Loucy (cell line): ENCODE measurements around the gene LYZL4.

Experiments
- H2AFZ ChIP-seq: fragments of 200-600 bp; sonication (generic); 2 replicates; pipeline ENCODE4 v1.6.0; 2016; ENCODE audit warnings: antibody characterized with exemption, mild to moderate bottlenecking, low read length, moderate library complexity
- H3F3A ChIP-seq: fragments of 200-600 bp; 2 replicates; pipeline ENCODE4 v1.6.0; 2016; ENCODE audit warnings: antibody characterized with exemption, low read depth, mild to moderate bottlenecking
- H3K27me3 ChIP-seq: fragments of 200-600 bp; sonication (generic); 2 replicates; pipeline ENCODE4 v1.6.1; 2014; ENCODE audit warnings: low read length, mild to moderate bottlenecking; ENCODE audit not compliant: insufficient read depth, poor library complexity, severe bottlenecking
- H3K36me3 ChIP-seq: fragments of 200-600 bp; sonication (generic); 2 replicates; pipeline ENCODE4 v1.6.1; 2016; ENCODE audit warnings: low read length; ENCODE audit not compliant: insufficient read depth
- H3K4me1 ChIP-seq: fragments of 200-600 bp; sonication (generic); 2 replicates; pipeline ENCODE4 v1.5.1; 2014; ENCODE audit warnings: low read length, mild to moderate bottlenecking; ENCODE audit not compliant: insufficient read depth, poor library complexity, severe bottlenecking
- H3K4me2 ChIP-seq: fragments of 200-600 bp; sonication (generic); 2 replicates; pipeline ENCODE4 v1.6.0; 2014; ENCODE audit warnings: antibody characterized with exemption, low read length, low read depth, mild to moderate bottlenecking; ENCODE audit not compliant: poor library complexity, severe bottlenecking
- H3K4me3 ChIP-seq: fragments of 200-600 bp; sonication (generic); 2 replicates; pipeline ENCODE4 v1.5.1; 2014; ENCODE audit warnings: low read length, mild to moderate bottlenecking, mixed read lengths; ENCODE audit not compliant: poor library complexity, severe bottlenecking
- H3K79me2 ChIP-seq: fragments of 200-600 bp; sonication (generic); 2 replicates; pipeline ENCODE4 v1.6.1; 2014; ENCODE audit warnings: low read length; ENCODE audit not compliant: insufficient read depth
- H3K9ac ChIP-seq: fragments of 200-600 bp; sonication (generic); 2 replicates; pipeline ENCODE4 v1.6.0; 2014; ENCODE audit warnings: mild to moderate bottlenecking, low read depth, low read length, moderate library complexity; ENCODE audit not compliant: poor library complexity, severe bottlenecking
- H3K9me2 ChIP-seq: fragments of 200-600 bp; sonication (generic); replicated peaks from 2 replicates; pipeline ENCODE4 v1.6.1; 2016; ENCODE audit warnings: low read depth, low read length, mixed read lengths
- H3K9me3 ChIP-seq: fragments of 200-600 bp; sonication (generic); 2 replicates; pipeline ENCODE4 v1.6.1; 2014; ENCODE audit warnings: mild to moderate bottlenecking, antibody characterized with exemption, low read length, low read depth; ENCODE audit not compliant: insufficient read depth
- H4K20me1 ChIP-seq: fragments of 200-600 bp; sonication (generic); 2 replicates; pipeline ENCODE4 v1.6.0; 2014; ENCODE audit warnings: antibody characterized with exemption, low read length, mild to moderate bottlenecking; ENCODE audit not compliant: insufficient read depth, poor library complexity, severe bottlenecking
- CTCF ChIP-seq: fragments of 200-600 bp; sonication (generic); conservative IDR thresholded peaks from 2 replicates; pipeline ENCODE4 v1.5.1; 2014; ENCODE audit warnings: mild to moderate bottlenecking, antibody characterized with exemption, low read length
- EZH2phosphoT487 ChIP-seq: fragments of 200-600 bp; IDR thresholded peaks from 2 replicates; pipeline ENCODE4 v1.6.1; 2018; ENCODE audit warnings: antibody characterized with exemption, mild to moderate bottlenecking, moderate library complexity, borderline replicate concordance

Gene LYZL4

GRCh38 chr3:42447481-42447880, 37.1 kb upstream of the LYZL4 start:
- no peaks in the 10 kb centered on the region for H3K9me3 ChIP-seq
- no peaks in the 10 kb centered on the region for H3K36me3 ChIP-seq
- no peak overlapping the region for H2AFZ ChIP-seq
- H3K4me3 ChIP-seq = no peak overlapping the region
- H3K79me2 ChIP-seq = no peaks in the 10 kb centered on the region
- no peak for TF ChIP-seq CTCF
- TF ChIP-seq EZH2phosphoT487 = no peak
- H3K9ac ChIP-seq = no peak overlapping the region
- no peaks in the 10 kb centered on the region for H3K9me2 ChIP-seq
- H3K4me1 ChIP-seq = no peaks in the 10 kb centered on the region
- no peaks in the 10 kb centered on the region for H3K27me3 ChIP-seq
- no peaks in the 10 kb centered on the region for H3F3A ChIP-seq
- H4K20me1 ChIP-seq = no peaks in the 10 kb centered on the region
- no peak overlapping the region for H3K4me2 ChIP-seq

GRCh38 chr3:42446111-42447050, 36.0 kb upstream of the LYZL4 start:
- Histone ChIP-seq H3K36me3 (no peaks in the 10 kb centered on the region), H2AFZ (no peak overlapping the region), H3K79me2 (no peaks in the 10 kb centered on the region), H3K4me3 (no peak overlapping the region), H4K20me1 (no peaks in the 10 kb centered on the region), H3F3A (no peaks in the 10 kb centered on the region), H3K9me3 (no peaks in the 10 kb centered on the region), H3K9me2 (no peaks in the 10 kb centered on the region), H3K27me3 (no peaks in the 10 kb centered on the region), H3K9ac (no peak overlapping the region), H3K4me2 (no peak overlapping the region), H3K4me1 (no peaks in the 10 kb centered on the region)
- TF ChIP-seq EZH2phosphoT487 = no peak

GRCh38 chr3:42443819-42444436, 33.5 kb upstream of the LYZL4 start:
- Histone ChIP-seq H3F3A (no peaks in the 10 kb centered on the region), H3K9me3 (no peaks in the 10 kb centered on the region), H3K36me3 (no peaks in the 10 kb centered on the region), H3K79me2 (no peaks in the 10 kb centered on the region), H2AFZ (no peak overlapping the region), H3K9me2 (no peaks in the 10 kb centered on the region), H3K4me2 (no peak overlapping the region), H4K20me1 (no peaks in the 10 kb centered on the region), H3K4me1 (no peaks in the 10 kb centered on the region), H3K4me3 (no peak overlapping the region), H3K27me3 (no peaks in the 10 kb centered on the region), H3K9ac (no peak overlapping the region)
- TF ChIP-seq CTCF (peak; percentile 99), EZH2phosphoT487 (no peak)
